ENCODE measurements around the gene CSMD2. TPM values are rescaled to one million over a fixed set of nuclear protein-coding genes. Genes with fewer than 3 reads are reported as not detected.

CSMD2 gene
- total RNA-seq, 1 experiment from 2014 or later: 0.22 TPM

DNA sequence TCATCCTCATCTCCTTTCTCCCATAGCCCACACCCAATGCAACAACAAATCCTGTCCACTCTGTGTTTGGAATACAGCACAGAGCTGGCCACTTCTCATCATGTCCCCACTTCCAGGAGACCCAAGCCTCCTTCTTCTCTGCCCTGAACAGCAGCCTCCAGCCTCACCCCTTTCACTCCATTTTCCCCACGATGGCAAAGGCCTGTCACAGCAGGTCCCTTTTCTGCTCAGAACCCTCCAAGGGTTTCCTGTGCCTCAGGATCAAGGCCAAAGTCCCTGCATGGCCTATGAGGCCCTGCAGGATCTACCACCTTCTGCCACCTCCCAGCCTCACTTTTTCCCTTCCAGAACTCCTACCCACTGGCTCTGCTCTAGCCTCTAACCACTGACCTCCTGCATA is 78.5 kb downstream of the CSMD2 start:
- no peaks in the 10 kb centered on the region for H4K20me1 ChIP-seq (ENCODE audit: insufficient read depth)
- H3K4me2 ChIP-seq (ENCODE audit: low read length): no peak overlapping the region
- H3K9me3 ChIP-seq (ENCODE audit: control insufficient read depth in 1 of 2, insufficient read depth in 1 of 2, low read depth in 1 of 2, low read length in 2 of 2): no peaks in the 10 kb centered on the region
- no peak overlapping the region for H3K4me3 ChIP-seq (replicated peaks in 1 of 2; ENCODE audit: low read depth in 1 of 2, low read length in 2 of 2)
- ChIA-PET CTCF (no interaction called here), POLR2A (no interaction called here), RAD21 (ENCODE audit: low non-redundant PET in 1 of 2, low total read pairs in 2 of 2, uncharacterized antibody in 2 of 2, unreplicated experiment in 2 of 2) (no interaction called here)
- H3K27ac ChIP-seq (ENCODE audit: low read depth, low read length): no peak overlapping the region
- no peak for TF ChIP-seq CBX3 (IDR thresholded peaks at IDR 0.05; ENCODE audit: low read depth)
- TF ChIP-seq, protein P1, sequence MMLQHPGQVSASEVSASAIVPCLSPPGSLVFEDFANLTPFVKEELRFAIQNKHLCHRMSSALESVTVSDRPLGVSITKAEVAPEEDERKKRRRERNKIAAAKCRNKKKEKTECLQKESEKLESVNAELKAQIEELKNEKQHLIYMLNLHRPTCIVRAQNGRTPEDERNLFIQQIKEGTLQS (IDR thresholded peaks at IDR 0.05): no peak
- no peak for TF ChIP-seq EZH2phosphoT487 (IDR thresholded peaks at IDR 0.05; ENCODE audit: borderline replicate concordance)
- no peak for TF ChIP-seq SIN3A (IDR thresholded peaks at IDR 0.05; ENCODE audit: low read depth)
- TF ChIP-seq ZFX (IDR thresholded peaks at IDR 0.05): no peak
- DNase-seq (ENCODE audit: low read depth, low spot score) (no peak), ATAC-seq (no peak)
- H3K36me3 ChIP-seq (ENCODE audit: control insufficient read depth in 1 of 2, insufficient read depth in 2 of 2, low read length in 2 of 2): no peaks in the 10 kb centered on the region
- H3K79me2 ChIP-seq (ENCODE audit: insufficient read depth, low read length): no peaks in the 10 kb centered on the region
- peaks cover 6% of the 10 kb centered on the region; the same call in 1 of the 2 replicates for H3K27me3 ChIP-seq (ENCODE audit: insufficient read depth, low read length)
- intact Hi-C loops (cut with micrococcal nuclease): no loop called here
- no peaks in the 10 kb centered on the region for H3K4me1 ChIP-seq (ENCODE audit: control insufficient read depth in 1 of 2, insufficient read depth in 2 of 2, low read length in 2 of 2)
- H3K9me2 ChIP-seq (ENCODE audit: insufficient read depth): no peaks in the 10 kb centered on the region
- no peak overlapping the region for H2AFZ ChIP-seq (ENCODE audit: low read depth, low read length, poor library complexity, severe bottlenecking)
- no peak overlapping the region for H3K9ac ChIP-seq (ENCODE audit: low read length)
- no TSS peak for BruUV-seq (replicated peaks)

DNA sequence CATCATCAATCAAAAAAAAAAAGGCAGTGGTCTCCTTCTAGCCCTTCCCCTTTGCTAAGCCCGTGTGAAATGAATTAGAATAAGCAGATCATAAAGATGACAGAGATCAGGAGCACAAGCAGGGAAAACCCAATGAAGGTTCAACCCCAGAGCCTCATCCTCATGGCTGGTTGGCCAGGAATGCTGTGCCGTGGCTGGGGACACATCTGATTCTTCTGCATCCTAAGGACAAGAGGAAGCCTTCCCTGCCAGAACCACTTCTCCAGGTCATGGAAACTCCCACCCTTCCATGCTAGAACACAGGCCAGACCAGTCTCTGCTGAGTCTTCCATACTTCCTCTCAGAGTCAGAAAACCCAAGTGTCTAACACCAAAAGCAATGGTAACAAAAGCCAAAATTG is 81.1 kb downstream of the CSMD2 start:
- H3K9me2 ChIP-seq (ENCODE audit: insufficient read depth): no peaks in the 10 kb centered on the region
- no TSS peak for BruUV-seq (replicated peaks)
- ChIA-PET POLR2A (no interaction called here), RAD21 (ENCODE audit: low non-redundant PET in 1 of 2, low total read pairs in 2 of 2, uncharacterized antibody in 2 of 2, unreplicated experiment in 2 of 2) (no interaction called here), CTCF (no interaction called here)
- intact Hi-C loops (cut with micrococcal nuclease): no loop called here
- no peak for ATAC-seq
- no peaks in the 10 kb centered on the region for H3K9me3 ChIP-seq (ENCODE audit: control insufficient read depth in 1 of 2, insufficient read depth in 1 of 2, low read depth in 1 of 2, low read length in 2 of 2)
- no peaks in the 10 kb centered on the region; the same call in 1 of the 2 replicates for H4K20me1 ChIP-seq (ENCODE audit: insufficient read depth)
- H3K9ac ChIP-seq (ENCODE audit: low read length): no peak overlapping the region
- no peak for DNase-seq (ENCODE audit: low read depth, low spot score)
- no peaks in the 10 kb centered on the region for H3K4me1 ChIP-seq (ENCODE audit: control insufficient read depth in 1 of 2, insufficient read depth in 2 of 2, low read length in 2 of 2)
- H3K36me3 ChIP-seq (ENCODE audit: control insufficient read depth in 1 of 2, insufficient read depth in 2 of 2, low read length in 2 of 2): no peaks in the 10 kb centered on the region
- H3K27ac ChIP-seq (ENCODE audit: low read depth, low read length): no peak overlapping the region
- H3K79me2 ChIP-seq (ENCODE audit: insufficient read depth, low read length): no peaks in the 10 kb centered on the region
- H3K27me3 ChIP-seq (ENCODE audit: insufficient read depth, low read length): peaks cover 6% of the 10 kb centered on the region; the same call in 1 of the 2 replicates
- no peak overlapping the region for H3K4me2 ChIP-seq (ENCODE audit: low read length)
- no peak overlapping the region for H2AFZ ChIP-seq (ENCODE audit: low read depth, low read length, poor library complexity, severe bottlenecking)
- TF ChIP-seq RAD21 (IDR thresholded peaks at IDR 0.05; ENCODE audit: low read depth): no peak
- TF ChIP-seq ZBTB33 (IDR thresholded peaks at IDR 0.05; ENCODE audit: extremely low read depth, insufficient replicate concordance, low read length): no peak
- TF ChIP-seq POLR2A (IDR thresholded peaks at IDR 0.05; ENCODE audit: borderline replicate concordance, extremely low read depth, insufficient read depth, insufficient read length): no peak
- no peak for TF ChIP-seq CTCF (IDR thresholded peaks at IDR 0.05 in 2 of 3, conservative IDR thresholded peaks at IDR 0.05 in 1 of 3; ENCODE audit: borderline replicate concordance in 1 of 3, insufficient read depth in 1 of 3, low read depth in 2 of 3, low read length in 2 of 3)
- TF ChIP-seq JUND (IDR thresholded peaks at IDR 0.05): no peak
- TF ChIP-seq, protein P2, sequence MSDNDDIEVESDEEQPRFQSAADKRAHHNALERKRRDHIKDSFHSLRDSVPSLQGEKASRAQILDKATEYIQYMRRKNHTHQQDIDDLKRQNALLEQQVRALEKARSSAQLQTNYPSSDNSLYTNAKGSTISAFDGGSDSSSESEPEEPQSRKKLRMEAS (IDR thresholded peaks at IDR 0.05): no peak
- no peak for TF ChIP-seq ELF1 (IDR thresholded peaks at IDR 0.05; ENCODE audit: borderline replicate concordance, low read depth)
- no peak for TF ChIP-seq EZH2phosphoT487 (IDR thresholded peaks at IDR 0.05; ENCODE audit: borderline replicate concordance)
- no peak for TF ChIP-seq POLR2AphosphoS5 (IDR thresholded peaks at IDR 0.05; ENCODE audit: low read depth, low read length)
- no peak overlapping the region for H3K4me3 ChIP-seq (replicated peaks in 1 of 2; ENCODE audit: low read depth in 1 of 2, low read length in 2 of 2)
